ENCODE data around the gene PITPNC1. TPM values are rescaled to one million over a fixed set of nuclear protein-coding genes. Genes with fewer than 3 reads are reported as not detected.

The PITPNC1 gene
- total RNA-seq, 4 donors from 2014 or later = 1.9 to 12.4 (median 5.2) TPM

DNA sequence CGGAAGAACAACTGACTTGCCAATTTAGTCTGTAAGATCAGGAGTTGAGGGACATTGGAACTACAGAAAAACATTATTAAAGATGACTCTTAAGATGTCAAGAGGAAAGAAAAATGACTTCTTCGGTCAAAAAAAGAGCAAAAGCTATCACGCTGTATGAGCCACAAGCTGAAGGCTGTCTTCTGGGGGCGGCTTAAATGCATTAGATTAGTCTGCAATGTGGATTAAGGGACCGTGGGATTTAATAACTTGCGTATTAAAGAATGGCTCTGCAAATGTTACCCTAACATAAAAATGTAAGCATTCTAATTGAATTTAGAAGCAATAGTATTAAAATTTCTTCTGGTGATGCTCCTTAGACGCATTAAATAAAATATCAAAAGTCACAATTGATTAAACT is 108.6 kb downstream of the PITPNC1 start:
- Histone ChIP-seq H3K4me1 (no peaks in the 10 kb centered on the region), H3K4me3 (no peak overlapping the region), H3K9me3 (no peaks in the 10 kb centered on the region), H3K27ac (no peak overlapping the region), H3K36me3 (no peaks in the 10 kb centered on the region), H3K27me3 (no peaks in the 10 kb centered on the region)
- DNase-seq = no peak
- TF ChIP-seq POLR2A (IDR thresholded peaks at IDR 0.05) = no peak
- TF ChIP-seq, protein P1, sequence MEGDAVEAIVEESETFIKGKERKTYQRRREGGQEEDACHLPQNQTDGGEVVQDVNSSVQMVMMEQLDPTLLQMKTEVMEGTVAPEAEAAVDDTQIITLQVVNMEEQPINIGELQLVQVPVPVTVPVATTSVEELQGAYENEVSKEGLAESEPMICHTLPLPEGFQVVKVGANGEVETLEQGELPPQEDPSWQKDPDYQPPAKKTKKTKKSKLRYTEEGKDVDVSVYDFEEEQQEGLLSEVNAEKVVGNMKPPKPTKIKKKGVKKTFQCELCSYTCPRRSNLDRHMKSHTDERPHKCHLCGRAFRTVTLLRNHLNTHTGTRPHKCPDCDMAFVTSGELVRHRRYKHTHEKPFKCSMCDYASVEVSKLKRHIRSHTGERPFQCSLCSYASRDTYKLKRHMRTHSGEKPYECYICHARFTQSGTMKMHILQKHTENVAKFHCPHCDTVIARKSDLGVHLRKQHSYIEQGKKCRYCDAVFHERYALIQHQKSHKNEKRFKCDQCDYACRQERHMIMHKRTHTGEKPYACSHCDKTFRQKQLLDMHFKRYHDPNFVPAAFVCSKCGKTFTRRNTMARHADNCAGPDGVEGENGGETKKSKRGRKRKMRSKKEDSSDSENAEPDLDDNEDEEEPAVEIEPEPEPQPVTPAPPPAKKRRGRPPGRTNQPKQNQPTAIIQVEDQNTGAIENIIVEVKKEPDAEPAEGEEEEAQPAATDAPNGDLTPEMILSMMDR (IDR thresholded peaks at IDR 0.05) = no peak

GRCh38 chr17:67487506-67487905 is 110.4 kb downstream of the PITPNC1 start:
- Histone ChIP-seq H3K4me1 (peaks cover 0 to 8% (median 3%) of the 10 kb centered on the region in 4 donors), H3K9me3 (no peaks in the 10 kb centered on the region), H3K36me3 (no peaks in the 10 kb centered on the region), H3K4me3 (no peak overlapping the region), H3K27me3 (no peaks in the 10 kb centered on the region), H3K27ac (peak overlapping the region in 2 of 4 donors; percentile 0 to 25)
- no peak for DNase-seq
- TF ChIP-seq, protein P1 (IDR thresholded peaks at IDR 0.05) = no peak
- TF ChIP-seq POLR2A (IDR thresholded peaks at IDR 0.05) = no peak

DNA sequence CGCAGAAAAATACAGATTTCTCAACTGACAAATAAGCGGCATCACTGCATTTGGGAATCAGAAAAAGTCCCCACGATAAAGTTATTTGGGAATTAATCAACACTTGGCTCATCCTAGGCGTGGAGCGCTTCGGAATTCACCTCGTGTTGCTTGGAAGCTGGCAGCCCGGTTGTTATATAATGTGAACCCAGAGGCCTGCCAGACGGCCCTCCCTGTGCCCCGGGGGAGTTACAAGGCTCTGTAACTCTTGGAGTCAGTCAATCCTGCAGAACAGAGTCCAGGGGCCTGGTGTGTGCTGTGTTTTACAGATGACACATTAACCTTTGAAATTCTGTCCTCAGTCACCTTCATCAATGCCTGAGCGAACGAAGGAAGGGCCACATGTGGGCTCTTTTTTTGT is 111.1 kb downstream of the PITPNC1 start:
- peaks cover 0 to 8% (median 3%) of the 10 kb centered on the region in 4 donors for H3K4me1 ChIP-seq
- H3K9me3 ChIP-seq = no peaks in the 10 kb centered on the region
- H3K36me3 ChIP-seq = no peaks in the 10 kb centered on the region
- H3K27me3 ChIP-seq = no peaks in the 10 kb centered on the region
- no peak overlapping the region for H3K27ac ChIP-seq
- DNase-seq = no peak
- no peak for TF ChIP-seq POLR2A (IDR thresholded peaks at IDR 0.05)
- TF ChIP-seq, protein P1 (IDR thresholded peaks at IDR 0.05) = no peak
- no peak overlapping the region for H3K4me3 ChIP-seq

DNA sequence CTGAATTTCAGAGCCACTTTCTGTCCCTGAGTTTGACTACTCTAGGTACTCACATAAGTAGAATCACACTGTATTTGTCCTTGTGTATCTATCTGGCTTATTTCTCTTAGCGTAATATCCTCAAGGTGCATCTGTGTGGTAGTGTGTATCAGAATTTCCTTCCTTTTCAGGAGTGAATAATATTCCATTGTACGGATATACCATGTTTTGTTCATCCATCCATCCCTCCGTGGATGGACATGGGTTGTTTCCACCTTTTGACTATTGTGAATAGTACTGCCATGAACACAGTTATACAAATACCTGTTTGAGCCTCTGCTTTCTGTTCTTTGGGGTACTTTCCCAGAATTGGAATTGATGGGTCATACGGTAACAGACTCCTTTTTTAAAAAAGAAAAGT is 111.7 kb downstream of the PITPNC1 start:
- Histone ChIP-seq H3K4me3 (no peak overlapping the region), H3K27me3 (no peaks in the 10 kb centered on the region), H3K9me3 (no peaks in the 10 kb centered on the region), H3K36me3 (no peaks in the 10 kb centered on the region), H3K27ac (no peak overlapping the region), H3K4me1 (peaks cover 0 to 8% (median 3%) of the 10 kb centered on the region in 4 donors)
- TF ChIP-seq, protein P1 (IDR thresholded peaks at IDR 0.05) = no peak
- TF ChIP-seq POLR2A (IDR thresholded peaks at IDR 0.05) = no peak
- no peak for DNase-seq

DNA sequence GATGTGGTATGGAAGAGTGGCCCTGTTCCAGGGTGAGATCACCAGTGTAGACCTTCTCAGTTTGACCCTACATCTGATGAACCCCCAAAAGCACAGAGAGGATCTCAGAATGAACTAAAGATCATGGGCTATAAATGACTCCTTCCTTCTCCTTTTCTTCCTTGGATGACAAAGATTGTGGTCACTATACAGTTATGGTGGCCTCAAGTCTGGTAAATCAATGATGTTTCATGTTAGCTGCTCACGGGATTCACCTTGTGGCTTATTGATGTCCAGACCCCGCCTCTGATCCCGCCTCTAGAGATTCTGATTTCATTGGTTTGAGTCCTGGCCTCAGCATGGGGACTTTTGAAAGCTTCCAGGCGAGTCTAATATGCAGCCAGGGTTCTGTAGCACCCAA is 112.2 kb downstream of the PITPNC1 start:
- no peak overlapping the region for H3K27ac ChIP-seq
- no peak for TF ChIP-seq POLR2A (IDR thresholded peaks at IDR 0.05)
- TF ChIP-seq, protein P1 (IDR thresholded peaks at IDR 0.05) = no peak
- H3K27me3 ChIP-seq = no peaks in the 10 kb centered on the region
- H3K4me1 ChIP-seq = peaks cover 0 to 8% (median 3%) of the 10 kb centered on the region in 4 donors
- no peaks in the 10 kb centered on the region for H3K36me3 ChIP-seq
- no peak for DNase-seq
- H3K4me3 ChIP-seq = no peak overlapping the region
- H3K9me3 ChIP-seq = no peaks in the 10 kb centered on the region

DNA sequence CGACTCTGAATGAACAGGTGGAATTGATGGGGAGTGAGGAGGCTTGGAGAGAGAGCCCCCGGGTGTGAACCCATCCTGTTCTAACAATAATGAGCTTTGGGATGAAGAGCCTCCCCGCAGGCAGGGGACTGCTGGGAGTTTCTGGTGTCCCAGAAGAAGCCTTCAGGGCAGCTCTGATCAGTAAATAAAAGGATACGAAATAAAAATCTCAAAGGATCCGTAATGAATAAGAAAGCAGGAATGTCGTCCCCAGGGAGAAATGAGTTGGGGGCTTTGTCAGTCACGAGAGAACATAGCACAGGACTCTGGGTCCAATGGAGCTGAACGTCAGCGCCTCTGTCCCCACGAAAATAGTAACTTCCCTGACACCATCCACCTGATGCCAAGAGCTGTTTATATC is 113.4 kb downstream of the PITPNC1 start:
- Histone ChIP-seq H3K4me3 (no peak overlapping the region), H3K27ac (peak overlapping the region in 3 of 4 donors; percentile 15 to 55 (median 30))
- no peak for TF ChIP-seq POLR2A (IDR thresholded peaks at IDR 0.05)
- TF ChIP-seq, protein P1 (IDR thresholded peaks at IDR 0.05) = no peak

More for the DNA sequence above, 113.4 kb downstream of the PITPNC1 start:
- no peaks in the 10 kb centered on the region for H3K27me3 ChIP-seq
- H3K4me1 ChIP-seq = peaks cover 0 to 8% (median 3%) of the 10 kb centered on the region in 4 donors
- H3K9me3 ChIP-seq = no peaks in the 10 kb centered on the region
- DNase-seq = no peak
- no peaks in the 10 kb centered on the region for H3K36me3 ChIP-seq

Data from Peyer's patch (tissue), 4 donors.